Adrenal gland (tissue), 5 donors: ENCODE results near the gene PAX6.

Experiments used
- POLR2A ChIP-seq, 2 donors: fragments of 450-650 bp; IDR thresholded peaks; one replicate each; pipeline ENCODE4 v1.6.1; 2017; ENCODE audit warnings: antibody characterized with exemption in 2 of 2, mild to moderate bottlenecking in 2 of 2, moderate library complexity in 1 of 2
- TF ChIP-seq, protein P1 (sequence below), 6 experiments: fragments of 450-650 bp in 4 of 6; fragments of 200-600 bp in 2 of 6; sonication (generic) in 1 of 6; IDR thresholded peaks; 1 replicate in 5 of 6; 2 replicates in 1 of 6; pipeline versions ENCODE4 v1.5.1 to v1.8.0; 2016 to 2021; ENCODE audit warnings: antibody characterized with exemption in 6 of 6, mild to moderate bottlenecking in 2 of 6, moderate library complexity in 1 of 6
- donor health status: DM: no; HTN: no; CAD: no.

DNA sequence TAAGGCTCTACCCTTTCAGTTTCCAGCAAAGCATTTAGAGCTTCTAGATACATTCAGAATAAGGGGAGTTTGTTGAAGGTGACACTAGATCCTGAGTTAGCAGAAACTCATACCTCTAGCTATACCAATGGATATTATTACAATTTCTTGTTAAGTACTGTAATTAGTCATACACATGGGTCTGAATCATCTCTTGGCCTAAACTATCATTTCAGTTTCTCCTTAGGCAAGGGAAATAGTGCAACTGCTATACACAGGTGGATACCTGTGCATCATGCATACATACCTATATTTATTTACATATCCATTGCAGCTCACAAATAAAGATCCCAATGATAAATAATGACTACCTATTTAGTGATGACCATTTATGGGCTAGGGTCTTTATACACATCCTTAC lies 45.1 kb upstream of the PAX6 start:
- TF ChIP-seq, protein P1, sequence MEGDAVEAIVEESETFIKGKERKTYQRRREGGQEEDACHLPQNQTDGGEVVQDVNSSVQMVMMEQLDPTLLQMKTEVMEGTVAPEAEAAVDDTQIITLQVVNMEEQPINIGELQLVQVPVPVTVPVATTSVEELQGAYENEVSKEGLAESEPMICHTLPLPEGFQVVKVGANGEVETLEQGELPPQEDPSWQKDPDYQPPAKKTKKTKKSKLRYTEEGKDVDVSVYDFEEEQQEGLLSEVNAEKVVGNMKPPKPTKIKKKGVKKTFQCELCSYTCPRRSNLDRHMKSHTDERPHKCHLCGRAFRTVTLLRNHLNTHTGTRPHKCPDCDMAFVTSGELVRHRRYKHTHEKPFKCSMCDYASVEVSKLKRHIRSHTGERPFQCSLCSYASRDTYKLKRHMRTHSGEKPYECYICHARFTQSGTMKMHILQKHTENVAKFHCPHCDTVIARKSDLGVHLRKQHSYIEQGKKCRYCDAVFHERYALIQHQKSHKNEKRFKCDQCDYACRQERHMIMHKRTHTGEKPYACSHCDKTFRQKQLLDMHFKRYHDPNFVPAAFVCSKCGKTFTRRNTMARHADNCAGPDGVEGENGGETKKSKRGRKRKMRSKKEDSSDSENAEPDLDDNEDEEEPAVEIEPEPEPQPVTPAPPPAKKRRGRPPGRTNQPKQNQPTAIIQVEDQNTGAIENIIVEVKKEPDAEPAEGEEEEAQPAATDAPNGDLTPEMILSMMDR (IDR thresholded peaks at IDR 0.05), result no peak
- no peak for TF ChIP-seq POLR2A (IDR thresholded peaks at IDR 0.05)
